Neural cell (in vitro differentiated cells): ENCODE data around the gene IL17D.

Source experiments
- CTCF ChIP-seq: fragments of 450-650 bp; IDR thresholded peaks from 2 replicates; pipeline ENCODE4 v1.5.1; 2014; ENCODE audit warnings: antibody characterized with exemption, mild to moderate bottlenecking, moderate library complexity; ENCODE audit not compliant: poor library complexity, severe bottlenecking
- EP300 ChIP-seq: fragments of 450-650 bp; conservative IDR thresholded peaks from 2 replicates; pipeline ENCODE4 v1.6.1; 2014; ENCODE audit warnings: antibody characterized with exemption, mild to moderate bottlenecking, moderate library complexity; ENCODE audit not compliant: poor library complexity, severe bottlenecking
- EZH2 ChIP-seq: fragments of 200-600, 300-800 bp; shearing (Covaris generic), sonication (generic); IDR thresholded peaks from 2 replicates; pipeline ENCODE4 v1.6.1; 2014; ENCODE audit warnings: antibody characterized with exemption, low read length, borderline replicate concordance, mild to moderate bottlenecking; ENCODE audit not compliant: insufficient read depth, poor library complexity, severe bottlenecking
- MXI1 ChIP-seq: fragments of 450-650 bp; conservative IDR thresholded peaks from 2 replicates; pipeline ENCODE4 v1.6.1; 2014; ENCODE audit warnings: antibody characterized with exemption, mild to moderate bottlenecking; ENCODE audit not compliant: poor library complexity, severe bottlenecking
- POLR2AphosphoS5 ChIP-seq: IDR thresholded peaks from 2 replicates; pipeline ENCODE4 v1.6.1; 2012
- RAD21 ChIP-seq: fragments of 450-650 bp; conservative IDR thresholded peaks from 2 replicates; pipeline ENCODE4 v1.6.1; 2014; ENCODE audit warnings: antibody characterized with exemption, mild to moderate bottlenecking, moderate library complexity
- REST ChIP-seq: IDR thresholded peaks from 2 replicates; pipeline ENCODE4 v1.6.1; 2012; ENCODE audit warnings: borderline replicate concordance
- SMC3 ChIP-seq: fragments of 450-650 bp; conservative IDR thresholded peaks from 2 replicates; pipeline ENCODE4 v1.6.1; 2014; ENCODE audit warnings: antibody characterized with exemption, mild to moderate bottlenecking, moderate library complexity; ENCODE audit not compliant: poor library complexity
- TAF1 ChIP-seq: IDR thresholded peaks from 2 replicates; pipeline ENCODE4 v1.6.1; 2012; ENCODE audit warnings: low read depth

GRCh38 chr13:20702530-20702914 is 977 bp upstream of the IL17D start:
- TF ChIP-seq CTCF (no peak), POLR2AphosphoS5 (no peak), EZH2 (no peak), REST (no peak), MXI1 (no peak), SMC3 (no peak), EP300 (no peak), RAD21 (no peak), TAF1 (no peak)
